OCI-LY3 (cell line): ENCODE measurements around the gene ROR1.

Experiments used
- EZH2phosphoT487 ChIP-seq: fragments of 200-600 bp; shearing (Covaris generic); IDR thresholded peaks from 2 replicates; pipeline ENCODE4 v1.6.1; 2018; ENCODE audit warnings: antibody characterized with exemption, mixed run types, low read depth
- TF ChIP-seq, protein P1 (sequence below): fragments of 200-600, 300-600 bp; sonication (generic); IDR thresholded peaks from 2 replicates; pipeline ENCODE4 v1.5.1; 2014; ENCODE audit warnings: antibody characterized with exemption, low read length, low read depth

DNA sequence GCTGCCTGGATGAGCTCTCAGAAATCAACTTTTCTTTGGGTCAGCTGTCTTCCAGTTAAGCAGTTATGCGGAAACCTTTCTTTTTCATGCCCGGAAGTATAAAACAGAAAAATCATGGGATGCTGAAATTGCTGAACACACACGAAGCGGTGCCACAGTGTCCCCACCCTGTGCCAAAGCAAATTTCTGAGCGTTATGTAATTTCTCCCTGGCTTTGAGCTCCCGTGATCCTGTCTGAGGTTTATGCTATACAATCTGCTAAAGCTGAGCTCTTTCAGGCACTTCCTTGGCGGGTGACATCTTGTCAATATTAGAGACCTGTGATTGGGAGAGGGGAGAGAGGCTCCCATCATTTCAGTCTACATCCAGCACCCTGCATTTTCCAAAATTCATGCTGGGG, 201.7 kb downstream of the ROR1 start:
- TF ChIP-seq, protein P1, sequence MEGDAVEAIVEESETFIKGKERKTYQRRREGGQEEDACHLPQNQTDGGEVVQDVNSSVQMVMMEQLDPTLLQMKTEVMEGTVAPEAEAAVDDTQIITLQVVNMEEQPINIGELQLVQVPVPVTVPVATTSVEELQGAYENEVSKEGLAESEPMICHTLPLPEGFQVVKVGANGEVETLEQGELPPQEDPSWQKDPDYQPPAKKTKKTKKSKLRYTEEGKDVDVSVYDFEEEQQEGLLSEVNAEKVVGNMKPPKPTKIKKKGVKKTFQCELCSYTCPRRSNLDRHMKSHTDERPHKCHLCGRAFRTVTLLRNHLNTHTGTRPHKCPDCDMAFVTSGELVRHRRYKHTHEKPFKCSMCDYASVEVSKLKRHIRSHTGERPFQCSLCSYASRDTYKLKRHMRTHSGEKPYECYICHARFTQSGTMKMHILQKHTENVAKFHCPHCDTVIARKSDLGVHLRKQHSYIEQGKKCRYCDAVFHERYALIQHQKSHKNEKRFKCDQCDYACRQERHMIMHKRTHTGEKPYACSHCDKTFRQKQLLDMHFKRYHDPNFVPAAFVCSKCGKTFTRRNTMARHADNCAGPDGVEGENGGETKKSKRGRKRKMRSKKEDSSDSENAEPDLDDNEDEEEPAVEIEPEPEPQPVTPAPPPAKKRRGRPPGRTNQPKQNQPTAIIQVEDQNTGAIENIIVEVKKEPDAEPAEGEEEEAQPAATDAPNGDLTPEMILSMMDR: no peak
- no peak for TF ChIP-seq EZH2phosphoT487
